GM18508 (cell line): ENCODE results near the gene N4BP2L2.
A peak's percentile ranks its signal among the peaks of the same experiment; 100 is the strongest.
"Not testable (repeated sequence)": the region's sequence is repeated elsewhere in the genome, so short reads cannot be mapped to it uniquely, and the experiment has no call there.

Experiments
- ATAC-seq: cut with Tn5 transposase; IDR thresholded peaks from one replicate; pipeline ENCODE4 v1.9.1; 2021; ENCODE audit warnings: moderate number of reproducible peaks; ENCODE audit not compliant: insufficient read depth, unreplicated experiment

The N4BP2L2 gene

DNA sequence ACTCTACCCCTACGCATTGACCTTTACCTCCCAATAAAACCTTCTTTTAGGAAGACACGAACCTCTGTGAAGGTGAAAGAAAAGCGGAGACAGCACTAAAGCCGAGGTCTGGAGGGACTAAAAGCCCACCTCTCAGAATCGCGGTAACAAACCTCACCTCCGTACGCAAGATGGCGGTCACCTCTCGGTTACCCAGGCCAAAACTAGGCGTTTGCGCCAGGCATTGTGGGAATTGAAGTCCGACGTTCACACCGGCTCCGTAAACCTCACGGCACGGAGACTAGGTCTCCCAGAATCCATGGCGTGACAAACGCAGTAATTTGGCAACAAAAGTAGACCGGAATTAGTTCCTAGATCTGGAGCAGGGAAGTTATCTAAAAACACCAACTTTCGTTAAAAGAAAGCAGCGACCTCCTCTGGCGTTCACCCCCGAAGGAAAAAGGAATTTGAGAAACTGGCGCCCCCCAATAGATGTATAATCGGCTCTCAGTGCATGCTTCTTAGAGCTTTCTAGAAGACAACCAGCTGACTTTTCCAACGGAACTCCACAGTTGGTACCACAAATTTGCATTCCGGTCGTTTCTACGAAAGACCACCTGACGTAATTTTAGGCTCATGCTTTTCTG, at the start of gene N4BP2L2:
N4BP2L2 (minus strand) TSS at position 175 of the 626 bp plus-strand sequence. CDS start 1,768 bp downstream, outside the sequence.
- ATAC-seq, result peak; percentile 97

- no peak for ATAC-seq
These were observed 49.2 kb upstream of the N4BP2L2 start for GRCh38 chr13:32587811-32588170.

DNA sequence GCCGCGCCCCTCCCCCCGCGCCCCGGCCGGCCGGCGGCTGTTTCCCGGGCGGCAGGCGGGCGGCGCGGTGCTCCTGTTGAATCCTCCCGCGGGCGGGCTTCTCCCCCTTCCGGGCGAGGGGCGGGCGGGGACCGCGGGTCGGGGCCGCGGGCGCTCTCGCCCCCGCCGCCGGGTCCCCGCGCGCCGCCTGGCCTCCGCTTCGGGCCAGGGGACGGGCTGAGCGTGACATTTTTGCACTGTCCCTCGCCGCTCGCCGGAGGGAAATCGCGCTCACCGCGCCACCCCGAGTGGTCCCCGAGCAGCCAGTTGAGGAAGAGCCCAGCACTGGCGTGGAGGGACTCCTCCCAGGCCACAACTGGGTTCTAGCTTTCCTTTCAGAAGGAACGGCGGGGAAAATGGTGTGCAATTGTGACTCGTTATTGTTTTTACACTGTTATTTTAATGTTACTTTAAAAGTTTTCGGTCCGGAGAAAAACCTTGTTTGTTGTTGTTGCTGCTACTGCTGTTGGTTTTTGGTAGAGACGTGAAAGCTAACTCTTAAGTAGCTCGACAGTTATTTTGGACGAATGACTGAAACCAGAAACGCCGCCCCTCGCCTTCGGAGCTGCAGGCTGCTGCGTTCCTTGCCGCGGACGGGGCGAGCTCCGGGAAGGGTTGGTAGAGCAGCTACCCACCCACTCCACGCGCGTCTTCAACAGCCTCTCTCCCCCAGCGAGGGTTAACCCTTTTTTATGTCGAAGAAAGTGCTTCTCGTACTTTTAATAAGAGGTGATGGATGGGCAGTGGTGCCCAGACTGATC, 48.6 kb upstream of the N4BP2L2 start:
- no peak for ATAC-seq

GRCh38 chr13:32586080-32586900, 47.7 kb upstream of the N4BP2L2 start, which contains the start of gene PDS5B:
Gene PDS5B, plus strand, starts transcription at chr13:32586452. Its CDS starts 62,321 bp downstream, at chr13:32648773.
- ATAC-seq, result peak; percentile 56

DNA sequence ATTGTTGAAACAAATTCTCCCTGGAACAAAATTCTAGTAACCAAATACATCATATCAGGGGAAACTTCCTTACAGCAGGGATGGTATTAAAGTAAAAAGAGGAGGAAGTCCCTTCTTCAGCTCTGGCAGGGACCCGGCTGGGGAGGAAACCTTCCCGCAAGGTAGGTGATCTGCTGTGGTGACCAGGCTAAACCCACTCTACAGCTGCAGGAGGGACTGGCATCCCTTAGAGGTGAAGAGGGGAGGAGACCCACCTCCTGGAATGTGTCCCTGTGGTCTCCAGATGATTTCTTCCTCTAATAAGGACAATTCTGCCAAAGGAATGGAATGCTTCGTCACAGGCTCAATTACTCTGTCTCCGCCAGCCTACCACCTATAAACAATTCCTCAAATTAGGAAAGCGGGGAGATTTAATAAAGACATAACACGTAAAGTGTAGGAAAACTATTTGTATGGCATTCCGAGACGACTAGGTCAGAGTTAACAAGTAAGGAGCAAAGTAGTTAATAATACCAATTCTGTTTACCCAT, 47.0 kb upstream of the N4BP2L2 start:
- no peak for ATAC-seq

DNA sequence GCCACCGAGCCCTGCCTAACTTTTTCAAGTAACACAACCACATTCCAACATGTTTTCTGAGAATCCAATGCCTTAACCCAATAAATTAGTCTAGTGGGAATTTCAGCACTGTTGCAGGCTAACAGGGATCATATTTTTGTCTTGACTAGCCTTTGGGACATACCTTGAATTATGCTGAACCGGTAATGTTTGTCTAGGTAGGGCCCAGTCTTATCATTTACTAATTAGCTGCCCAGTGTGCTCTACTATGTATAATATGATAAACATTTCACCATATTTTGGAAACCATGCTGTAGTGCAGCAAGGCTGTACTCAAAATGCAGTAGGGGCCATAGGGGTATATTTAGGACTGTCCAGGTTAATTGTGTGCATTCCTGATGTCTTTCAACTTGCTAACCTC, 44.4 kb upstream of the N4BP2L2 start:
- ATAC-seq, result no peak

GRCh38 chr13:32582281-32582680, 43.7 kb upstream of the N4BP2L2 start:
- ATAC-seq, result no peak

- ATAC-seq, result no peak
These were observed 42.7 kb upstream of the N4BP2L2 start for GRCh38 chr13:32581177-32581786.

GRCh38 chr13:32577032-32577431, 38.4 kb upstream of the N4BP2L2 start:
- ATAC-seq, result no peak

GRCh38 chr13:32575687-32576086, 37.1 kb upstream of the N4BP2L2 start:
- not testable (repeated sequence) for ATAC-seq

DNA sequence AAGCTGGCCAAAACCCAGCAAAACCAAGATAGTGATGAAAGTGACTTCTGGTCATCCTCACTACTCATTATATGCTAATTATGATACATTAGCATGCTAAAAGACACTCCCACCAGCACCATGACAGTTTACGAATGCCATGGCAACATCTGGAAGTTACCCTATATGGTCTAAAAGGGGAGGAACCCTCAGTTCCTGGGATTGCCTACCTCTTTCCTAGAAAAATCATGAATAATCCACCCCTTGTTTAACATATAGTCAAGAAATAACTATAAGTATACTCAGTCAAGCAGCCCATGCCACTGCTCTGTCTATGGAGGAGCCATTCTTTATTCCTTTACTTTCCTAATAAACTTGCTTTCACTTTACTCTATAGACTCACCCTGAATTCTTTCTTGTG, 22.2 kb upstream of the N4BP2L2 start:
- not testable (repeated sequence) for ATAC-seq

- ATAC-seq, result no peak
These were observed 17.0 kb upstream of the N4BP2L2 start for GRCh38 chr13:32555613-32556012.

GRCh38 chr13:32553720-32554119, 15.1 kb upstream of the N4BP2L2 start:
- ATAC-seq, result no peak

GRCh38 chr13:32549788-32550187, 11.2 kb upstream of the N4BP2L2 start:
- ATAC-seq, result no peak

DNA sequence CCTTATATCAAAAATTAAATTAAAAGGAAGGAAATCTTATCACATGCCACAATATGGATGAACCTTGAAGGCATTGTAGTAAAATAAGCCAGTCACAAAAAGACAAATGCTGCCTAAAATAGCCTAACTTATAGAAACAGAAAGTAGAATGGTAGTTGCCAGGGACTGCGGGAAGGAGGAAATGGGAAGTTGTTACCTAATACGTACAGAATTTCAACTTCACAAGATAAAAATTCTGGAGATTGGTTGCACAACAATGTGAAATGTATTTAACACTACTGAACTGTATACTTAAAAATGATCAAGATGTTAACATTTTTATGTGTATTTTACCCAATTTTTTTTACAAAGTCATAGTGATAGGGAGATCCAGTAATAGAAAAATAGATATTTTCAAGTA, 10.2 kb upstream of the N4BP2L2 start:
- ATAC-seq, result no peak

- ATAC-seq, result no peak
These were observed 6.5 kb upstream of the N4BP2L2 start for GRCh38 chr13:32545083-32545482.

- ATAC-seq, result no peak
These were observed 3.6 kb upstream of the N4BP2L2 start for GRCh38 chr13:32542221-32542620.

DNA sequence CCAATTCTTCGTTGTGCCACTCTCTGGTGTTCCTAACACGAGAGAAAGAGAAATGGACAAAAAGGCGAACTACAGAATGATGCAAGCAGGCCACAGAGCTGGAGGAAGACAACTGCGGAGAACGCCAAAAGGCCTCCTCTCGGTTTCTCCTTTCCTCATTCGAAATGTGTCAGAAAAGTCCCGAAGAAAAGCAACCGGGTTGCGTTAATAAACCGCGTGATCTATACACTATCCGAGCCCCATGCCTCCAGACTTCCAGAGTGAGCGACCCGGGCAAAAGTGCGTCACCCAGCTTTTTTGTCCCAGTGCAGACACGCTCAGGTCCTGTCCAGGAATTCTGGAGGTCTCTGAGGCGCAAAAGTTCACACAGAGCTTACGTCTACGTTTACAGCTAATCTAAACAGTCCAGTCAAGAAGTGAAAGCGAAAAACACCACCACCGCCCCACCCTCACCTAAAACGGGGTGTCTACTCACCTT, 413 bp downstream of the N4BP2L2 start:
- ATAC-seq, result peak; percentile 55

DNA sequence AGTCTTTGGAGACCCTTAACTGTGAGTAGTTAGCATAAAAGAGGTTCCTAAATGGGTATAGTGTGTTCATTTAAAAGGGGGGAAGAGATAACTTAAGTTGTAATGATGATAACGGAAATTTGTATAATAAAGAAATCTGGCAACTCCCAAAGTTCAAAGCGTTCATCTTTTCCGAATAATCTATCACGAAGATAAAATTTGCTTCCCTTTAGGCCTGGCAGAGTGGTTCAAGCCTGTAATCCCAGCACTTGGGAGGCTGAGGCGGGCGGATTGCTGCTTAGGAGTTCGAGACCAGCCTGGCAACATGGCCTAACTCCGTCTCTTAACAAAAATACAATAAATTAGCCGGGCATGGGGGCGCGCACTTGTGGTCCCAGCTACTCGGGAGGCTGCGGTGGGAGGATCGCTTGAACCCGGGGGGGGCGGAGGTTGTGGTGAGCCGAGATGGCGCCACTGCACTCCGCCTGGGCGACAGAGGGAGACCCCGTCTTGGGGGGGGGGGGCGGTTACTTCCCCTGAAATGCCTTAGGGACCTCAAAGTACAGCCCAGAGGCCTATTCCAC, 934 bp downstream of the N4BP2L2 start:
- ATAC-seq, result no peak

DNA sequence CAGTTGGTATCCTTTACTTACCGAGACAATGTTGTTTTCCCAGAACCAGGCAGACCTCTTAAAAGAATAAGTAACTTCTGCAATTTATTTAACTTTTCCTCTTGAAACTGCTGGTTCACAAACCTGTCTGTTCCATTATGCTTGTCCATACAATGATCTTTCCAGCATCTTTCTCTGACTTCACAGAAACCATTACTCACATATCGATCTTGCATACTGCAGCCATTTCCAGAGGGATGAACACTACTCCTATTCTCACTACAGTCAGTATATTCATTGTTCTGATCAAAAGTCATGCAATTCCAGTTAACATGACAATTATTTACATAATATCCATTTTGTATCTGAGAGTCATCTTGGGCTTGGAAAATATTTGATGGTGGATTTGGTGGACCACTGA, 2.8 kb downstream of the N4BP2L2 start:
- ATAC-seq, result no peak
